Body of pancreas (tissue), 4 donors: Measurements from ENCODE around the gene DTYMK.

Experiments used
- POLR2A ChIP-seq, 3 donors: fragments of 450-650 bp; IDR thresholded peaks; one replicate each; pipeline ENCODE4 v1.6.1; 2016; ENCODE audit warnings: antibody characterized with exemption in 3 of 3, mild to moderate bottlenecking in 2 of 3
- TF ChIP-seq, protein P1 (sequence below), 7 experiments: fragments of 450-650 bp in 4 of 7; fragments of 200-600 bp in 3 of 7; sonication (generic) in 3 of 7; IDR thresholded peaks; one replicate each; pipeline ENCODE4 v1.5.1; 2016 to 2019; ENCODE audit warnings: antibody characterized with exemption in 7 of 7

DNA sequence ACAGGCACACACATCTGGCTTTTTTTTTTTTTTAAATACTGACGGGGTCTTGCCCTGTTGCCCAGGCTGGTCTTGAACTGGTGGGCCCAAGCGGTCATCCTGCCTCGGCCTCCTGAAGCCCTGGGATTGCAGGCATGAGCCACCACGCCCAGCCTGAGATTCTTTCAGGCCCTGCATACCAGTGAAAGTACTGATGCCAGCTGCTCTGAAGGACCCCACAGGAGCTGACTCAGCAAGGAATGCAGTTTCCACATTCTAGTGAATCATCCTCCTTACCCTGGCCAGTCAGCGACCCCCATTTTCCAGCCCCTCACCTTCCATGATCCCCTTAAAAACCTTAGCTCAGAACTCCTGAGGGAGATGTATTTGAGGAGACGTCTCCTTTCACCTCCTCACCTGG is 5.8 kb upstream of the DTYMK start:
- TF ChIP-seq, protein P1, sequence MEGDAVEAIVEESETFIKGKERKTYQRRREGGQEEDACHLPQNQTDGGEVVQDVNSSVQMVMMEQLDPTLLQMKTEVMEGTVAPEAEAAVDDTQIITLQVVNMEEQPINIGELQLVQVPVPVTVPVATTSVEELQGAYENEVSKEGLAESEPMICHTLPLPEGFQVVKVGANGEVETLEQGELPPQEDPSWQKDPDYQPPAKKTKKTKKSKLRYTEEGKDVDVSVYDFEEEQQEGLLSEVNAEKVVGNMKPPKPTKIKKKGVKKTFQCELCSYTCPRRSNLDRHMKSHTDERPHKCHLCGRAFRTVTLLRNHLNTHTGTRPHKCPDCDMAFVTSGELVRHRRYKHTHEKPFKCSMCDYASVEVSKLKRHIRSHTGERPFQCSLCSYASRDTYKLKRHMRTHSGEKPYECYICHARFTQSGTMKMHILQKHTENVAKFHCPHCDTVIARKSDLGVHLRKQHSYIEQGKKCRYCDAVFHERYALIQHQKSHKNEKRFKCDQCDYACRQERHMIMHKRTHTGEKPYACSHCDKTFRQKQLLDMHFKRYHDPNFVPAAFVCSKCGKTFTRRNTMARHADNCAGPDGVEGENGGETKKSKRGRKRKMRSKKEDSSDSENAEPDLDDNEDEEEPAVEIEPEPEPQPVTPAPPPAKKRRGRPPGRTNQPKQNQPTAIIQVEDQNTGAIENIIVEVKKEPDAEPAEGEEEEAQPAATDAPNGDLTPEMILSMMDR (IDR thresholded peaks at IDR 0.05), result no peak
- TF ChIP-seq POLR2A (IDR thresholded peaks at IDR 0.05), result no peak
